ENCODE measurements around the gene RBM20. TPM values are rescaled to one million over a fixed set of nuclear protein-coding genes. Genes with fewer than 3 reads are reported as not detected.

Gene RBM20
- polyA plus RNA-seq, 2 of the 4 experiments (the other 2 are of a cell fraction): 1.5 to 1.8 TPM

- ChIA-PET POLR2A (interaction anchor here (0.7 kb wide), 1 partner anchor 36 kb away, joined by 3 read pairs; no protein-coding TSS in a partner anchor), CTCF (interaction anchor here (0.6 to 1.2 kb wide), 6 partner anchors 9 to 598 kb away, joined by 3 to 4 read pairs (median 4); no protein-coding TSS in a partner anchor)
- H3K4me2 ChIP-seq: no peak overlapping the region
- H3K9me3 ChIP-seq: no peaks in the 10 kb centered on the region
- ATAC-seq (no peak), DNase-seq (ENCODE audit: low read depth in 1 of 2, low spot score in 1 of 2) (no peak), FAIRE-seq (no peak)
- WGBS (ENCODE audit: missing lambda C conversion rate): 93% methylated on average over 4 of the region's 4 CpGs
- no peak overlapping the region for H3K4me3 ChIP-seq
- no peak overlapping the region for H3K27ac ChIP-seq
- H3K4me1 ChIP-seq: peaks cover 25% of the 10 kb centered on the region
- TF ChIP-seq CBX8 (IDR thresholded peaks at IDR 0.05): no peak
Observed at GRCh38 chr10:110844617-110844881, 200.4 kb downstream of the RBM20 start.

GRCh38 chr10:110845192-110845755 is 201.1 kb downstream of the RBM20 start:
- FAIRE-seq (no peak), ATAC-seq (no peak), DNase-seq (ENCODE audit: low read depth in 1 of 2, low spot score in 1 of 2) (no peak)
- Histone ChIP-seq H3K27ac (peak overlapping the region in 1 of 2 experiments; percentile 49; a peak in 3 of 6 replicates), H3K4me3 (no peak overlapping the region), H3K9me3 (no peaks in the 10 kb centered on the region), H3K4me2 (peak overlapping the region; percentile 43; the same call in 2 of the 3 replicates), H3K4me1 (peaks cover 23% of the 10 kb centered on the region)
- ChIA-PET POLR2A (interaction anchor here (1.5 kb wide), 1 partner anchor 26 kb away, joined by 5 read pairs; the partner anchor contains the start of gene PDCD4), CTCF (interaction anchor here (1.0 to 1.2 kb wide), 2 partner anchors 20 to 27 kb away, joined by 4 read pairs; no protein-coding TSS in a partner anchor)
- TF ChIP-seq KDM1A (IDR thresholded peaks at IDR 0.05; ENCODE audit: low read depth): no peak
- TF ChIP-seq FOSB (CRISPR knock-in tag; IDR thresholded peaks at IDR 0.05): no peak
- no peak for TF ChIP-seq POLR2A (IDR thresholded peaks at IDR 0.05; ENCODE audit: low read length)
- no peak for TF ChIP-seq KDM5A (IDR thresholded peaks at IDR 0.05)
- 75% methylated on average over 1 of the region's 2 CpGs for WGBS (ENCODE audit: missing lambda C conversion rate)

GRCh38 chr10:110845756-110846620 is 201.9 kb downstream of the RBM20 start:
- Histone ChIP-seq H3K4me1 (peaks cover 16% of the 10 kb centered on the region), H3K4me3 (no peak overlapping the region), H3K9me3 (no peaks in the 10 kb centered on the region), H3K4me2 (peak overlapping the region; percentile 43; the same call in 2 of the 3 replicates), H3K27ac (peak overlapping the region; percentile 33 to 49; a peak in 4 of 6 replicates)
- WGBS (ENCODE audit: missing lambda C conversion rate): 36% methylated on average over 3 of the region's 3 CpGs
- TF ChIP-seq BCL3 (IDR thresholded peaks at IDR 0.05): no peak
- no peak for TF ChIP-seq SMC3 (IDR thresholded peaks at IDR 0.05)
- TF ChIP-seq CTCF (IDR thresholded peaks at IDR 0.05): no peak
- FAIRE-seq: no peak
- POLR2A ChIA-PET: interaction anchor here (1.5 kb wide), 1 partner anchor 26 kb away, joined by 5 read pairs; the partner anchor contains the start of gene PDCD4
- peak in 1 of 2 experiments; percentile 24 for DNase-seq (ENCODE audit: low read depth in 1 of 2, low spot score in 1 of 2)
- peak in 1 of 2 experiments; percentile 29; a peak in 3 of 6 replicates for ATAC-seq
- CTCF ChIA-PET: interaction anchor here (1.1 kb wide), 2 partner anchors 20 to 25 kb away, joined by 3 to 4 read pairs; partner anchors contain the start of gene PDCD4

- H3K4me2 ChIP-seq: no peak overlapping the region
- H3K9me3 ChIP-seq: no peaks in the 10 kb centered on the region
- no peak for FAIRE-seq
- H3K4me3 ChIP-seq: no peak overlapping the region
- H3K4me1 ChIP-seq: peaks cover 18% of the 10 kb centered on the region
- 64% methylated on average over 6 of the region's 6 CpGs for WGBS (ENCODE audit: missing lambda C conversion rate)
- no peak overlapping the region for H3K27ac ChIP-seq
- CTCF ChIA-PET: interaction anchor here (0.9 to 1.1 kb wide), 2 partner anchors 18 to 26 kb away, joined by 3 read pairs; no protein-coding TSS in a partner anchor
- TF ChIP-seq ZFP36 (IDR thresholded peaks at IDR 0.05; ENCODE audit: borderline replicate concordance, partially characterized antibody) (no peak), JUN (IDR thresholded peaks at IDR 0.05) (no peak), HOXA7 (CRISPR knock-in tag; IDR thresholded peaks at IDR 0.05) (no peak), FOSL2 (IDR thresholded peaks at IDR 0.05) (no peak), FOSL2 (CRISPR knock-in tag; IDR thresholded peaks at IDR 0.05) (no peak), HEYL (CRISPR knock-in tag; IDR thresholded peaks at IDR 0.05) (no peak), ESRRA (IDR thresholded peaks at IDR 0.05; ENCODE audit: borderline replicate concordance, low read length) (no peak), HDAC2 (IDR thresholded peaks at IDR 0.05) (no peak), SMC3 (IDR thresholded peaks at IDR 0.05) (no peak), ZC3H11A (IDR thresholded peaks at IDR 0.05) (no peak), CTCF (IDR thresholded peaks at IDR 0.05) (no peak), RARB (CRISPR knock-in tag; IDR thresholded peaks at IDR 0.05) (no peak)
- POLR2A ChIA-PET: no interaction called here
- ATAC-seq: no peak
- no peak for DNase-seq (ENCODE audit: low read depth in 1 of 2, low spot score in 1 of 2)
Observed at GRCh38 chr10:110847374-110847773, 203.2 kb downstream of the RBM20 start.

All from A549 (cell line).